Fibroblast of the conjunctiva (primary cell): ENCODE results near the gene TTN.

Experiments
- DNase-seq: peaks from one replicate; pipeline ENCODE4 v3.0.0-alpha.2; 2010; ENCODE audit warnings: low read depth

TTN gene

DNA sequence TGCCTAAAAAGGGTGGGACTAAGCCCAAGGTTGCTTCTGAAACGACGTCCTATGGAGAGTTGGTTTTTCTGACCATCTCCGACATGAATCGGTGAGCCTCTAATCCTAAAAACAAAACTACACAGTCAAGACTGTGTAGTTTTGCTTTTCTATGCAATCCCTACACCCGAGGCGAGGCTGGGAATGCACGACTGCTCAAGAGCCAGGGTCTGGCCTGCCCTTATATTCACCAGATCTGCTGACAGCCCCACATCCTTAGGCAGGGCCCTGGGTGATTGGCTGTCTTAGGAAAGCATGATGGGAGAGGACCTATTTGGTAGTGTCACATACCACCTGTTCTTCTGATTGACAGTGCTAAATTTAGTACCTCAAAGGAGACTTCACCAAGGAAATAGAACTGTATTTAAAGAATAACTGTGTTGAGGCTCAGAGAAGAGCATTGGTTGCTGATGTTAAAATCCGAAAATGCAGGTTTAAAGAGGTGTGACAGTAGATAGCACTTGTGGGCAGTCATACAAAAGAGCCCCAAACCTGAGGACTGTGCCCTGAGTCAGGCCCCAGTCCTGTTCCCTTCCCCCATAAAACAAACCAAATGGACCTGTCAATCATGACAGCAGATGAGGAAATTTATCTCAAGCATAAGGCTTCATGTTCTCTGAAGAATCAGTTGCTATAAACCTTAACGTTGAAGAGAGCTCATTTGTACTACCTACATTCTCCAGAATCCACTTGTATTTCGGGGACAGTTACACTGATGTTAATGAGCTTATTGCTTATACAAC lies at the start of gene TTN:
TTN (minus strand) TSS at position 197 of the 782 bp plus-strand sequence. CDS start 2,781 bp downstream, outside the sequence.
- no peak for DNase-seq

DNA sequence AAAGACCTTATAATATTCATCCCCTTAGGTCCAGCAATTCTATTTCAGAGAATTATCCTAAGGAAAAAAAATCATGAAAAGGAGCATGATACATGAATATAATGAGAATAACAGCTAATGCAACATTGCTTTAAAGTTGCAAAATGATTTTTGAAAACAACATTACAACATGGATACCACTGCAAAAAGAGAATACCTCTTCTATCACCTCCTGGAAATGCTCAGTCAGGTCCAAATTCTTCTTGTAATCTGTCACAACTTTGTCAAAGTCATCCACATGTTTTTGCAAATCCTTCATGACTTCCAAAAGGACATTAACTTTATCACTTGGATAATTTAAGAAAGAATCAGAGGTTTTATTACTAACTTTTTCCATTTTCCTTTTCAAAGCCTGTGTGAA lies 47.9 kb upstream of the TTN start:
- DNase-seq: no peak

- no peak for DNase-seq
Observed at GRCh38 chr2:178848335-178848734, 41.1 kb upstream of the TTN start.

DNA sequence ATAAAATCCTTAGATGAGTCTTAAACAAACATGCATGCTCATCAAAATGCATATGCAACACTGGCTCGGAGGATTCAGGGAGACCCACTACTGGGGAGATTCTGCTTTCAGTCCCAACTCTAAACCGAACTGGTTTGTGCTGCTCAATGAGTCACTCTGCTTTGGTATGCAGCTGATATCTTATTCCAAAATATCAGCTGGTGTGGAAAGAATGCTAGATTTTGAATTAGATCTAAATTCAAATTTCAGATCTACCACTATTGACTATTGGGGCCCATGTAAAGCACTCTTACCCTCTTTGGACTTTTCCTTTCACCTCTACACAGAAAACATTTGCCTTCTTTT lies 39.2 kb upstream of the TTN start:
- DNase-seq: no peak

GRCh38 chr2:178845566-178846457 lies 38.6 kb upstream of the TTN start:
- DNase-seq: peak; percentile 71

DNA sequence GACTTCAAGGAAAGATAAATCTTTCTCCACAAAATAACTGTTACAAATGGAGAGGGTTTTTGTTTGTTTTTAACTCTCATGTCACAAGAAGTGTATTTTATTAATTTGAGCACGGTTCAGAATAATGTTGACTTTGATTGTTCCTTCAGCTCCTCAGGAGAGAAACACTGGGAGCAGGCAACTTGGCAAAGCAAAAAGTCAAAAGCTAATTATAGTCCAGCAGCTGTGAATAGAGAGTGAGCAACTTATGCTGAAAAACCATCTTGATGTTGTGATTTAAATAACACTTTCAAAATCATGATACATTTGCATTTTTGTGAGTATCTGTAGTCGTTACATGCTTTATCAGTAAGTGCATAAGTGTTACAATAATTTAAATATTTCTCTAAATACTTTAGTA lies 37.5 kb upstream of the TTN start:
- DNase-seq: no peak

DNA sequence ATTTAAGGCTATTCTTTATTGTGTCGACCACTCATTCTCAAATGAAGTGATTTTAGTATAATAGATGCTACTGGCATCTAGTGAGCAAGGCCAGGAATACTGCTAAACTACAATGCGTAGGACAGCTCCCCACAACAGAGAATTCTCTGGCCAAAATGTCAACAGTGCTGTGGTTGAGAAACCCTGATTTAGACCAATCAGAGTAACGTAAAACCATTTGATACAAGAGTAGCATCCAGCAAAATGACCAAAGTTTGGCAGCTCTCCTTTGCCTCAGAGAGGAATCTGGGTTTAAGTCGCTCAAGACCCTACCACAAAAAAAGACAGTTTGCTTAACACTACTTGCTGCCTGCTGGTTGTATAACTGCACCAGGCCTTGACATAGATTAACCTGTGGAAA lies 37.0 kb upstream of the TTN start:
- no peak for DNase-seq

DNA sequence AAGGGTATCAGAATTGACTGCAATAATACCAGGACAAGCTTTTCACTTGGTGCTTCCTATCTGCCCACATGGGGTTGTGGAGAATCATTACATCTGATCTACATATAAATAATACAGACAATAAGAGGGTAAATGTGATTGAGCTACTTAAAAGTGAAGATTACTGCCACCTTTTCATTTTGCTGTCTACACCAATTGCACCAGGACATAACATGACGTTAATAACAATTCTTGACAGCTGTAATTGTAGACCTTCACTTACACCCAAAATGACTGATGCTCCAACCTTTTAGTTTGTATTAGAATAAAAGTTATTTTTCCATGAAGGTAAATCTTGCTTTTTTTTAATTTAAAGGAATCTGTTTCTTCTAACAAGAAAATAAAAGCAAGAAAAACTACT lies 36.5 kb upstream of the TTN start:
- no peak for DNase-seq

- DNase-seq: no peak
Observed at GRCh38 chr2:178836807-178837206, 29.6 kb upstream of the TTN start.

DNA sequence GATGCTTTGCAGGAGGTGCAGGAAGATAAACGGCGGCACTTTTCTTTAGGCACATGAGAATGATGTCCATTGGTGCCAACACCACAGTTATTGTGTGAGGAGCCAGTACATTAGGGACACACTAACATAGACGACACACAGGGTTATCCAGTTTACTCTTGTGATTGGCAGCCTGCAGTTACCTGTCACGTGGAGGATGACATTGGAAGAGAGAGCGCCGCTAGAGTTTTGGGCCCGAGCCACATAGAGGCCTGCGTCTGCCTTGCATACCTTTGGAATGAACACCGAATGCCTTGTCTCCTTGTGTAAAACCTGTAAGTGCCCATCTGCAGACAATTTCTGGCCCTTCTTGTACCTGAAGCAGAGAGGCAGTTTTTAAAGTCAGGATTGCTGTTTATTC lies 26.9 kb upstream of the TTN start:
- DNase-seq: no peak

DNA sequence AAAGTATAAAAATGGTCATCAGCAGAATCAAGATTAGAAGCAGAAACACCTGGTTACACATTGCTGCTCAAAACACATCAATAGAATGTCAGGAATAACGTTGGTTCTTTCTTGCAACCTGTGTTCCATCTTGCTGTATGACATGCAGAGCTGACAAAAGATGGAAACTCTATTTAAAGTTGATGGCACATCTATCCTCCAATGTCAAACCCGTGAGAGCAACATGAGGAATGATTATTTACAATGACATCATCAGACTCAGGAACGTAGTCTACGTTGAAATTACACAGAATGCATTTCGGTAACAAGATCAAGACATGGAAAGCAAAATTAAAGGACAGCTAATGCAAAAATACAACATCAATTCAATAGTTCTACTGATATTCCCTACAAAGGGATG lies 26.2 kb upstream of the TTN start:
- no peak for DNase-seq

DNA sequence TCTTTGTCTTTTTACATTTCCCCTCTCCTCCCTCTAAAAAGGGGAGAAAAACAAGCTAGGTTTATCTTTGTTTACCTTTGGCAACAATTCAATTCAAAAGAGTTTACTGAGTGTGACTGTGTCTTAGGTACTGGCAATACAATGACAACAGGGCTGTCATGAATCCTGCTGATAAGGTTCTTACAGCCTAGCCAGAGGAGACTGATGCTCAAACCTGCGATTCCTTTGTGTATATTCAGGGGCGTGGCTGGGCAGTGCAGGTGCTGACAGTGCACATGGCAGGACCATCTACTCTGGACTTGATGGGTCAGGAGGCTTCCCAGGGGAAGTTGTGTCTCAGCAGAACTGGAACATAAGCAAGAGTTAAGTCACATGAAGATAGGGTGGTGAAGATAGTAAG lies 23.2 kb upstream of the TTN start:
- no peak for DNase-seq

DNA sequence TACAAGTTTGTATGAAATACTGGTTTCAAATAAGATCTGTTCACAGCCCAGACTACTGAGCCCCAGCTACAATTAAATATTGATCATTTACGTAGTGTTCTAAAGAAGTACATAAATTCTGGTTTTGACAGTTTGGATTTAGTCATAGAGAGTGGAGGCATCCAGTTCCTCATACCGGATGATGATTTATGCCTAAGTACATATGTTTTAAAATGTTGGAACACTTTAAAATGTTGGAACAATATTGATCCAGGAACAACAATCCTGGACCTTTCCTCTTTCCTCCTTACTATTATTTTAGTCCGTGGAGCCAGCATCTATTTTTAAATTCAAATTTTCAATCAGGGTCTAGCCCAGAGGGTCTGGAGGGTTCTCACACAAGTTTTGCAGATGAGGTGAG lies 22.8 kb upstream of the TTN start:
- no peak for DNase-seq

GRCh38 chr2:178829299-178829960 lies 22.2 kb upstream of the TTN start:
- no peak for DNase-seq

DNA sequence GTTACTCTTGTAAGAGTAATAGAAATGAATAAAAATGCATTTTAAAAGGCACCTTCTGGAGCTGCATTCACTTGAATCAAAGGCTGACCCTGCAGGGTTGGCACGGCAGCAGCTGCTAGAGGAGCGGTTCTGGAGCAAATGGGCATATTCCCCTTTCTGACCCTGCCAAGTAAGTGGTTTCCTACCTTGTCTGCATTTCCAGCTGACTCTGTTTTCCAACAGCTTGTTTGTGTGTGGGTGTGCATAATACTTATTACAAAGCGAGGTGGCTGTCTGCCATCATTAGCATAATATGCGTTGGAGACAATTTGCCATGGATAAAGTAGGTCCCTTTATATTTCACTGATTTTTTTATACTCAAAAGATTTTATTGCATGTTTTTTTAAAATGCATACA lies 21.3 kb upstream of the TTN start:
- no peak for DNase-seq

DNA sequence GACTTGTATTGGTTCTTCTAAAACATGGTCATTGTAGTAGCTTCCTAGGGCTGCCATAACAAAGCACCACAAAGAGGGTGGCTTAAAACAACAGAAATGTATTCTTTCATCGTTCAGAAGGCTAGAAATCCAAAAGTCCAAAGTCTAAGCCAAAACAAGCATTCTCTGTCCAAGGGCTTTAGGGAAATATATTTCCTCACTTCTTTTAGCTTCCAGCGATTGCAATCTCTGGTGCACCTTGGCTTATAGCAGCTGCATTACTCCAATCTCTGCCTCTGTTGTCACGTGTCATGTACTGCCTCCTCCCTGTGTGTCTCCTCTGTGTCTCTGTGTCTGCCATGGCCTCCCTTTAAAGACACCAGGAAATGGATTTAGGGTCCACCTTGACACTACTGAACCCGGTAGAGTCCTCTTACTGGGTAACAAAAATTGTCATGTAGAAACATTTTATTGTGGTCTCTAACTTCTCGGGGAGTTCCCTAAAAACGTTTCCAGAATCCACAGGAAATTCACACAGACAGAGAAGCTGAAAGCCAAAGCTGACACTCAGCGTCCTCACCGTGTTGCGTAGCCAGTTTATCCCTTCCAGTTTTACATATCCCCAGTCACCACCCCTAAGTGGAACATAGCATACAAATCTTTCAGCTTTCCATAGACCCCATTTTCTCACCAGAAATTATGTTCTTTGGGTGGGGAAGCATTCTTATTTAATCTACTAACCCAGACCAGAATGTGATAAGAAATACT lies 20.7 kb upstream of the TTN start:
- DNase-seq: no peak

DNA sequence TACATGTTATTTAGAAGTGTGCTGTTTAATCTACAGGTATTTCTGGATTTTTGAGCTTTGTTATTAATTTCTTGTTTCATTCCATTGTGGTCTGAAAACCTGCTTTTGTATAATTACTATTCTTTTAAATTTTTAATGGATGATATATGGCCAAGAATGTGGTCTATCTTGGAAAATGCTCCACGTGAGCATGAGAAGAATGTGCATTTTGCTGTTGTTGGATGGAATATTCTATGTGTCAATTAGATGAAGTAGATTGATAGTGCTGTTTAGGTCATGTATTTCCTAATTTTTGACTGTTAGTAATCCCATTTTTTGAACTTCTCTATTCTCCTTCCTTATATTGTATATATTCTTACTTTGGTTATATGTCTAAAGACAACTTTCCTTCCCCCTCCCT lies 19.9 kb upstream of the TTN start:
- DNase-seq: no peak

DNA sequence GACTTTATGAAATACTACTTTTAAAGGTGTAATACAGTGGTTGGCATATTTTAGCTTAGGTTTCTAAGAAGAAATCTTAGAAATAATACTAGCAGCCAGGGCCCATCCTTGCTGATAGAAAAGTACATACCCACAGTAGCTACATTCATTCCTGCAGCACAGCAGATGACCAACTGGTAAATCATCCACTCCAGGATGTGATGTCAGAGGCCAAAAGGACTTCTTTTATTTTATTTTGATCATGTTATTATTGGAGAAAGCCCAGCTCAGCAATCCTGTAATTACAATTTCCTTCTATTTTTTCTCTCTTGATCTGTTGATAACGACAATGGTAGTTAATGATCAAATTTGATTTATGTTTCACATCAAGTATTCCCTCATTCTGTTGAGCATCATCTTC lies 18.0 kb upstream of the TTN start:
- DNase-seq: no peak

- DNase-seq: no peak
Observed at GRCh38 chr2:178824181-178824580, 17.0 kb upstream of the TTN start.

GRCh38 chr2:178819992-178820391 lies 12.8 kb upstream of the TTN start:
- no peak for DNase-seq

DNA sequence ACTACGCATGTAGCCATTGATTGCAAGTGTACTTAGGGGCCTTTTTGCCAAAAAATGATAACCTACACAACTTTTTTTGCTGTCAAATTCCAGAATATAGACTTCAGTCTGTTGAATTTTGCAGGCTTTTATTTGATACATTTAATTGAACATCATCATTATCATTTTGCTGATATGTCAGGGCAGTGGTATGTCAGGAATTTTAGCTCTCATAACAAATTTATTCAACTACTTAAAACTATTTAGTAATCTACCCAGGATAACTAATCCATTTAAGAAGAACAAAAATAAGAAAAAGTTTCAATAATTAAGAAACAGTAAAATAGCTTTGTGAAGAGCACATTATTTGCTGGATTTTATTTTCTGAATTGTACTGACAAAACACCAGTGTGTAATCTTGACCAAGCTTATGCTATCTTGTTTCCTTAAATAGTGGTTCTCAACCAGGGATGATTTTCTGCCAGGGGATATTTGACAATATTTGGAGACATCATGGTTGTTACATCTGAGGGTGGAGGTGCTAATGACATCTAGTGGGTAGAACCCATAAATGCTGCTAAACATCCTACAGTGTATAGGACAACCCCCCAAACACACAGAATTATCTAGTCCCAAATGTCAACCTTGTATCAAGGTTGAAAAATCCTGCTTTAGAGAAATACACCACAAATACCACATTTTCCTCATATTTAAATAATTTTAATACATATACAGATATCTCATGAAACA lies 12.1 kb upstream of the TTN start:
- DNase-seq: no peak

GRCh38 chr2:178811901-178812300 lies 4.7 kb upstream of the TTN start:
- DNase-seq: no peak
